ENCODE data around the gene ABCC4.

The ABCC4 gene

GRCh38 chr13:95260031-95260525 lies 41.2 kb downstream of the ABCC4 start:
- in situ Hi-C loops (cut with HindIII; ENCODE audit: low sequenced_read_pairs), result no loop called here

- in situ Hi-C loops (cut with HindIII; ENCODE audit: low sequenced_read_pairs), result no loop called here
These were observed 42.5 kb downstream of the ABCC4 start for GRCh38 chr13:95258619-95259194.

- in situ Hi-C loops (cut with HindIII; ENCODE audit: low sequenced_read_pairs), result no loop called here
These were observed 43.2 kb downstream of the ABCC4 start for GRCh38 chr13:95258098-95258497.

GRCh38 chr13:95256091-95256490 lies 45.2 kb downstream of the ABCC4 start:
- in situ Hi-C loops (cut with HindIII; ENCODE audit: low sequenced_read_pairs), result no loop called here

- in situ Hi-C loops (cut with HindIII; ENCODE audit: low sequenced_read_pairs), result no loop called here
These were observed 46.0 kb downstream of the ABCC4 start for GRCh38 chr13:95255072-95255732.

GRCh38 chr13:95254339-95254738 lies 46.9 kb downstream of the ABCC4 start:
- in situ Hi-C loops (cut with HindIII; ENCODE audit: low sequenced_read_pairs), result loop anchor here (5.0 kb wide), 1 partner anchor 68 kb away; no protein-coding TSS in a partner anchor

GRCh38 chr13:95253033-95253432 lies 48.2 kb downstream of the ABCC4 start:
- in situ Hi-C loops (cut with HindIII; ENCODE audit: low sequenced_read_pairs), result loop anchor here (5.0 kb wide), 1 partner anchor 69 kb away; no protein-coding TSS in a partner anchor

GRCh38 chr13:95251641-95252040 lies 49.6 kb downstream of the ABCC4 start:
- in situ Hi-C loops (cut with HindIII; ENCODE audit: low sequenced_read_pairs), result loop anchor here (5.0 kb wide), 1 partner anchor 71 kb away; no protein-coding TSS in a partner anchor

GRCh38 chr13:95250961-95251360 lies 50.3 kb downstream of the ABCC4 start:
- in situ Hi-C loops (cut with HindIII; ENCODE audit: low sequenced_read_pairs), result loop anchor here (5.0 kb wide), 1 partner anchor 71 kb away; no protein-coding TSS in a partner anchor

GRCh38 chr13:95248953-95249352 lies 52.3 kb downstream of the ABCC4 start:
- in situ Hi-C loops (cut with HindIII; ENCODE audit: low sequenced_read_pairs), result no loop called here

GRCh38 chr13:95247852-95248251 lies 53.4 kb downstream of the ABCC4 start:
- in situ Hi-C loops (cut with HindIII; ENCODE audit: low sequenced_read_pairs), result no loop called here

- in situ Hi-C loops (cut with HindIII; ENCODE audit: low sequenced_read_pairs), result no loop called here
These were observed 54.1 kb downstream of the ABCC4 start for GRCh38 chr13:95247171-95247570.

- in situ Hi-C loops (cut with HindIII; ENCODE audit: low sequenced_read_pairs), result no loop called here
These were observed 54.8 kb downstream of the ABCC4 start for GRCh38 chr13:95246292-95247082.

GRCh38 chr13:95245071-95245470 lies 56.2 kb downstream of the ABCC4 start:
- in situ Hi-C loops (cut with HindIII; ENCODE audit: low sequenced_read_pairs), result no loop called here

- in situ Hi-C loops (cut with HindIII; ENCODE audit: low sequenced_read_pairs), result no loop called here
These were observed 58.0 kb downstream of the ABCC4 start for GRCh38 chr13:95243207-95243606.

GRCh38 chr13:95241321-95241720 lies 59.9 kb downstream of the ABCC4 start:
- in situ Hi-C loops (cut with HindIII; ENCODE audit: low sequenced_read_pairs), result no loop called here

GRCh38 chr13:95239283-95239682 lies 62.0 kb downstream of the ABCC4 start:
- in situ Hi-C loops (cut with HindIII; ENCODE audit: low sequenced_read_pairs), result no loop called here

GRCh38 chr13:95237310-95237870 lies 63.9 kb downstream of the ABCC4 start:
- in situ Hi-C loops (cut with HindIII; ENCODE audit: low sequenced_read_pairs), result no loop called here

GRCh38 chr13:95236774-95237173 lies 64.5 kb downstream of the ABCC4 start:
- in situ Hi-C loops (cut with HindIII; ENCODE audit: low sequenced_read_pairs), result no loop called here

GRCh38 chr13:95235974-95236373 lies 65.3 kb downstream of the ABCC4 start:
- in situ Hi-C loops (cut with HindIII; ENCODE audit: low sequenced_read_pairs), result no loop called here

- in situ Hi-C loops (cut with HindIII; ENCODE audit: low sequenced_read_pairs), result no loop called here
These were observed 66.0 kb downstream of the ABCC4 start for GRCh38 chr13:95235199-95235756.
